Adrenal gland (tissue), 5 donors: Measurements from ENCODE around the gene B3GALNT2.

Source experiments
- CTCF ChIP-seq, 6 experiments: fragments of 450-650 bp in 4 of 6; fragments of 200-600 bp in 2 of 6; sonication (generic) in 1 of 6; IDR thresholded peaks; 1 replicate in 5 of 6; 2 replicates in 1 of 6; pipeline versions ENCODE4 v1.5.1 to v1.8.0; 2016 to 2021; ENCODE audit warnings: antibody characterized with exemption in 6 of 6, mild to moderate bottlenecking in 2 of 6, moderate library complexity in 1 of 6
- POLR2A ChIP-seq, 2 donors: fragments of 450-650 bp; IDR thresholded peaks; one replicate each; pipeline ENCODE4 v1.6.1; 2017; ENCODE audit warnings: antibody characterized with exemption in 2 of 2, mild to moderate bottlenecking in 2 of 2, moderate library complexity in 1 of 2
- donor health status: DM: no; HTN: no; CAD: no.

GRCh38 chr1:235552146-235552716, 48.0 kb upstream of the B3GALNT2 start:
- no peak for TF ChIP-seq POLR2A (IDR thresholded peaks at IDR 0.05)
- TF ChIP-seq CTCF (IDR thresholded peaks at IDR 0.05) = no peak
